SH-SY5Y (cell line): ENCODE results near the gene ITPR3.

ENCODE experiments used
- GATA2 ChIP-seq: IDR thresholded peaks from 2 replicates; pipeline ENCODE4 v1.6.1; 2011; ENCODE audit warnings: mild to moderate bottlenecking, low read depth, low read length
- GATA3 ChIP-seq: IDR thresholded peaks from 2 replicates; pipeline ENCODE4 v1.6.1; 2011; ENCODE audit warnings: low read depth, mild to moderate bottlenecking, low read length, moderate library complexity

DNA sequence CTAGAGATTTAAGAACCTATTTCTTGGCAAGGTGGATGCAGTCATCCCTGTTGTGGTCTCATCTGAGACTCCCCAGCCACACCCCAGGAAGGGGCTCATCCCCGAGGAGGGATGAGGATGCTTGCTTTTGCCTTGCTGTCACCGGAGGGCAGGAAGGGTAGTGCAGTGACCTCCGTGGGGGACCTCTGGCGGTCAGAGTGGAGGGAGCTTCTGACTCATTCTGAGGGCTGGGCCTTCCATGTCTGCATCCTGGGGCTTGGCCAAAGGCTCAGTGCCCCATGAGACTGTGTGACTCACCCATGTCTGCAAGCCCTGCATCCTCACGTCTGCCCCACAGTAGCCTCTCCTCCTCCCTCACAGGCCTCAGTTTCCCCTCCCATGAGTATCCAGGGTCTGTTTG lies 51.7 kb downstream of the ITPR3 start:
- TF ChIP-seq GATA2 (no peak), GATA3 (no peak)
